Measurements from ENCODE around the gene P2RY6.

The P2RY6 gene

DNA sequence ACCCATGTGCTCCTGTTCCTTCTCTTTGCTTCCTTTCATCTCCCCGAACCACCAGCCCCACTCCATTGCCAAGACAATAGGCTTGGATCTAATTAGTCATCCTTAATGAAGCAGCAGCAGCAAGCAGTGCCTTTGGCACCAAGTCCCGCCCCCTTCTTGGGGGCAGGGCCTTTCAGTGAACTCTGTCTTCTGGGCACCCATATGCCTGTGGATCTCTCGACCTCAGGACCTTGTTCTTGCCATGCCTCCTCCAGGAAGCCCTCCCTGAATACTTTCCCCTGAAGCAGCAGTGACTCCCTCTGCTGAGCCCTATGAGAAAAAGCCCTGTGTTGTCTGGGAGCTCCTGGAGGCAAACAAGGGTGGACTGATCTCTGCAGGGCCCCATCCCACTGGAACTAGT, 68.0 kb downstream of the P2RY6 start:
- TF ChIP-seq, protein P1, sequence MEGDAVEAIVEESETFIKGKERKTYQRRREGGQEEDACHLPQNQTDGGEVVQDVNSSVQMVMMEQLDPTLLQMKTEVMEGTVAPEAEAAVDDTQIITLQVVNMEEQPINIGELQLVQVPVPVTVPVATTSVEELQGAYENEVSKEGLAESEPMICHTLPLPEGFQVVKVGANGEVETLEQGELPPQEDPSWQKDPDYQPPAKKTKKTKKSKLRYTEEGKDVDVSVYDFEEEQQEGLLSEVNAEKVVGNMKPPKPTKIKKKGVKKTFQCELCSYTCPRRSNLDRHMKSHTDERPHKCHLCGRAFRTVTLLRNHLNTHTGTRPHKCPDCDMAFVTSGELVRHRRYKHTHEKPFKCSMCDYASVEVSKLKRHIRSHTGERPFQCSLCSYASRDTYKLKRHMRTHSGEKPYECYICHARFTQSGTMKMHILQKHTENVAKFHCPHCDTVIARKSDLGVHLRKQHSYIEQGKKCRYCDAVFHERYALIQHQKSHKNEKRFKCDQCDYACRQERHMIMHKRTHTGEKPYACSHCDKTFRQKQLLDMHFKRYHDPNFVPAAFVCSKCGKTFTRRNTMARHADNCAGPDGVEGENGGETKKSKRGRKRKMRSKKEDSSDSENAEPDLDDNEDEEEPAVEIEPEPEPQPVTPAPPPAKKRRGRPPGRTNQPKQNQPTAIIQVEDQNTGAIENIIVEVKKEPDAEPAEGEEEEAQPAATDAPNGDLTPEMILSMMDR (IDR thresholded peaks at IDR 0.05; ENCODE audit: control extremely low read depth, extremely low read depth, low read depth, missing control alignments), result no peak
- ChIA-PET CTCF (interaction anchor here (4.2 to 10.6 kb wide), 2 partner anchors 11 to 38 kb away, joined by 38 to 605 read pairs; partner anchors contain the start of gene ARHGEF17), POLR2A (no interaction called here)
- DNase-seq (ENCODE audit: extremely low spot score), result no peak

DNA sequence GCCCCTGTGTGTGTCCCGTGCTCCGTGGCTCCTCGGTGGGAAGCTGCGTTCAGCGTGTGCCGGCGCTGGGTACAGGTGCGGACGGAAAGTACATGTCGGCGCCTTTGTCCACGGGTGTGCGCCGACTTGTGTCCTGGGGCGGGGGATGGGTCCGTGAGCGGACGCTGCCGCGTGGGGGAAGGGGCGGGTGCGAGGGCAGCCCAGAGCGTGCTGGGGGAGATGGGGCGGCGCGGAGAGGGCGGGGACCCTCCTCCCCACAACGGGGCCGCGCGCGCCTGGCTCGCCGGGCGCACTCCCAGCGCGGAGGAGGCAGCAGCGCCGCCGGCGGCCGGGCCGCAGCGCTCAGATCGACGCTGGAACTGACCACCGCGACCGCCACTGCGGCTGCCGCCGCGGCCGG, 70.5 kb downstream of the P2RY6 start:
- no peak for DNase-seq (ENCODE audit: extremely low spot score)
- ChIA-PET POLR2A (no interaction called here), CTCF (interaction anchor here (4.2 to 10.6 kb wide), 2 partner anchors 9 to 41 kb away, joined by 38 to 605 read pairs; partner anchors contain the start of gene ARHGEF17)
- TF ChIP-seq, protein P1 (IDR thresholded peaks at IDR 0.05; ENCODE audit: control extremely low read depth, extremely low read depth, low read depth, missing control alignments), result no peak

DNA sequence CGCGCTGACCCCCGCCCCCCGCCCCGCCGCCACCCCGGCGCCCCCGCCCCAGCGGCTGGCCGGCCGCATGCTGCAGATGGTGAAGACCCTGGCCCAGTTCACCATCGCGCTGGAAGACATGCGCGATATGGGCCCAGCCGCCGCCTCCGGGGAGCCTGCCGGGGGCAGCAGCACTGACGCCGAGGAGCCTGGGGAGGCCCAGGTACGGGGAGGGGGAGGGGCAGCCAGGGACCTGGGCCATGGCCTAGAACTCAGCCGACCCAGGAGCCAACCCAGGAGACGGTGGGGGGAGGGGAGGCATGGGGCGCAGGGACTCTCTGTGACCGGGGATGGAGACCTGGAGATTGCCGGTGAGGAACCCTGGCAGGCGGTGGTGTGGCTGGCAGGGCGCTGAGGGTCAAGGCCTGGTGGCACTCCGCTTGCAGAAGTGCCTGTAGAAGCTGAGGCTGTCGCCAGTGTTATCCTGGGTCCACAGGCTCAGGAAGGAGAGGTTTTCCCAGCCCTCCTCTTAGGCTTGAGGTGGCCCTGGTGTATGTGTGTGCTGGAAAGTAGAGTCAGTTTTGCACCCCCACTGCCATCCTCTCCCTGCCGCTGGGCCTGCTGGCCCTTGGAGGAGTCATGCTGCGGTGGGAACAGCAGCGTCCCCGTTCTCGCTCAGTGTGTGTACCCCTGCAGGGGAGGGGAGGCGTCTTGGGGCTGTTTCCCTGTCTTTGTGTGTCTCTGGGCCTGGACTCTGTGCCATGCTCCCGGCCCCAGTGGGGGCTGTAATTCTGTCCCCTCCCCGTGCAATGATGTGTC, 71.1 kb downstream of the P2RY6 start:
- CTCF ChIA-PET, result interaction anchor here (1.0 to 10.6 kb wide), 4 partner anchors 8 to 54 kb away, joined by 4 to 605 read pairs (median 22); partner anchors contain the start of gene ARHGEF17
- DNase-seq (ENCODE audit: extremely low spot score), result no peak
- TF ChIP-seq, protein P1 (IDR thresholded peaks at IDR 0.05; ENCODE audit: control extremely low read depth, extremely low read depth, low read depth, missing control alignments), result no peak
- POLR2A ChIA-PET, result no interaction called here

DNA sequence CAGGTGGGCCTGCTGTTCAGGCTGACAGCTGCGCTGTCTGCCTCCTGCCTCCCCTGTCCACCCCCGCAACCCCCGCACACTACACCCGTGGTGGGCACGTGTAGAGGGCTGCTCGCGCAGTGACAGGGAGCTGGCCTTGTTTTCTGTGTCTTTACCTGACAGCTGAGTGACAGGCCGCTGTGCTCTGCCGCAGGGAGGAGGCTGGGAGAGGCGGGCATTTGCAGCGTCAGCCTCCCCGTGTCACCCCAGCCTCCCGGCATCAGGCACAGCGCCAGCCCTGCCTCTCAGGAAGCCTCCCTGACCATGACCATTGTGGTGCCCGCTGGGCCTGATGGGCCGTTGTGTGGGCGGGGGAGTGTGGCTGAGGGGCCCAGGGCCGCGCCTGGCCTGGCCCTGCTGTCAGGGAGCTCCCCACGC, 72.1 kb downstream of the P2RY6 start:
- TF ChIP-seq, protein P1 (IDR thresholded peaks at IDR 0.05; ENCODE audit: control extremely low read depth, extremely low read depth, low read depth, missing control alignments), result no peak
- POLR2A ChIA-PET, result no interaction called here
- DNase-seq (ENCODE audit: extremely low spot score), result no peak
- CTCF ChIA-PET, result interaction anchor here (1.0 to 1.8 kb wide), 5 partner anchors 9 to 316 kb away, joined by 4 to 7 read pairs (median 5); no protein-coding TSS in a partner anchor

DNA sequence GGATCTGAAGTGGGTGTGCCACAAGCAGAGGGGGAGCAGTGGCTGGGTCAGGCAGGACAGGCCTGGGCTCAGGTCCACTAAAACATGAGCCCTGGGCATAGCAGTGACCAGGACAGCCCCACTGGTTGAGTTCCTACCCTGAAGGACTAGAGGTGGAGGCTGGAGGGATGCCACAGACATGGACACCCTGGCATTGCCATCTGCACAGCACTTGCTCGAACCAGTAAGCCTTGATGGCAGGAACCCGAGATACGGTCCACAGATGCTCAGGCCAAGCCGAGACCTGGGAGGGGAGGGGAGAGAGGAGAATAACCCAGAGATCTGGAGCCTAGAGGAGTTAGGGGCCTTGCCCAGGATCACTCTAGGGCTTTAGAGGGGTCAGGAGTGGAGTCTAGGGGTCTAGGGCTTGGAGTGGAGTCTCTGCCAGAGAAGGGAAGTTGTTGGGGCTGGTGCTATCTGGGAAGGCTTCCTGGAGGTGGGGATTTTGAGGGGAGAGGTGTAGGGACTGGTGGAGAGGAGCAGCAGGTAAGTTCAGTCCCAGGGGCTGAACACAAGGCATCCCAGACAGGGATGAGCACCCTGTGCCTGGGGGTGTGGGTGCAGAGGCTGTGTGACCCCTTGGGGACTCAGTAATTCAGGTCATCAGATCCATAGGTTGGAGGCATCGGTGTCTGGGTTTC, 73.5 kb downstream of the P2RY6 start:
- DNase-seq (ENCODE audit: extremely low spot score), result no peak
- TF ChIP-seq, protein P1 (IDR thresholded peaks at IDR 0.05; ENCODE audit: control extremely low read depth, extremely low read depth, low read depth, missing control alignments), result no peak
- CTCF ChIA-PET, result interaction anchor here (1.4 to 1.8 kb wide), 2 partner anchors 11 to 315 kb away, joined by 5 to 7 read pairs; no protein-coding TSS in a partner anchor
- POLR2A ChIA-PET, result interaction anchor here (0.6 kb wide), 1 partner anchor 73 kb away, joined by 3 read pairs; no protein-coding TSS in a partner anchor

DNA sequence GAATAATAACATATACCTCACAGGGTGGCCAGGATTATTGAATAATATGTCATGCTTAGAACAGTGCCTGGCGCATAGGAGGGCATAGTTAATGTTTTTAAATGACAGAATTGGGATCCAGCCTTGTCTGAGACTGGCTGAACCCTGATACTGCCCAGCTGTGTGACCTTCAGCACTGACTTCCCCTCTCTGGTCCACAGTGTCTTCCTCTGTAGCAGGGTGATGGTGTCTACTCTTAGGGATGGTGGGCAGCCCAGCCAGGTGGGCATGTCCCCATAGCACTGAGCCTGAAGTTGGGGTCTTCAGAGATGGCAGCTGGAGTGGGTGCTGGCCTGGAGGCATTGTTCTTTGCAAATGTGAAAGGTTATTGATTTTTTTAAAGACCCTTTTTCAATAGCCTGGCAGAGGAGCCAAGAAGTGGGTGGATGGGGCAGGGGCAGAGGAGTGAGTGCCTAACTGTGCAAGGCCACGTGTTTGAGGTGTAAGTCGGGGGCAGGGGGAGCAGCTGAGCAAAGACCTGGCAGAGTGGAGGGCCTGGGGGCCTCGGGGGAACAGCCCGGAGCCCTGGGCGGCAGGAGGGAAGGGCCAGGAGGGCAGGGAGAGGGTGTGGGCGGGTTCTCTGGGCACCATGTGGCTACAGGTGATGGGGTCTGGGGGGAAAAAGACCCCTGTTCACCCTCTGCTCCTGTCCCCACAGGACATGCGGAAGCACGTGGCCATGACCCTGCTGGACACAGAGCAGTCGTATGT, 74.2 kb downstream of the P2RY6 start:
- ChIA-PET CTCF (interaction anchor here (6.8 to 10.0 kb wide), 2 partner anchors 11 to 40 kb away, joined by 44 to 112 read pairs; no protein-coding TSS in a partner anchor), POLR2A (no interaction called here)
- TF ChIP-seq, protein P1 (IDR thresholded peaks at IDR 0.05; ENCODE audit: control extremely low read depth, extremely low read depth, low read depth, missing control alignments), result no peak
- DNase-seq (ENCODE audit: extremely low spot score), result no peak
